Activated naive CD4-positive, alpha-beta T cell treated with anti-CD3 and anti-CD28 coated beads, Interleukin-2, amount 10 ng/mL, durations not matched to agents 7 days and 5 days (primary cell): ENCODE results near the gene JAG2.

Experiments used
- CTCF ChIA-PET: fragments of 350-600 bp; sonication (Branson Sonifier 250); formaldehyde crosslinking; loops from one replicate; lab custom pipeline; 2021; ENCODE audit warnings: antibody characterized with exemption; lab: Charles Lee
- DNase-seq: peaks from one replicate; pipeline ENCODE4 v3.0.0-alpha.2; 2020
- H3K27ac Mint-ChIP-seq: one replicate; pipeline ENCODE4 v1.8.0; 2021; ENCODE audit warnings: mild to moderate bottlenecking, moderate library complexity, mixed read lengths
- H3K27me3 Mint-ChIP-seq: one replicate; pipeline ENCODE4 v1.8.0; 2021; ENCODE audit warnings: mild to moderate bottlenecking, mixed read lengths
- H3K36me3 Mint-ChIP-seq: one replicate; pipeline ENCODE4 v1.8.0; 2021; ENCODE audit warnings: mixed read lengths
- H3K4me1 Mint-ChIP-seq: one replicate; pipeline ENCODE4 v1.8.0; 2021; ENCODE audit warnings: mixed read lengths
- H3K4me3 Mint-ChIP-seq: one replicate; pipeline ENCODE4 v1.8.0; 2021; ENCODE audit warnings: mild to moderate bottlenecking, moderate library complexity, mixed read lengths
- H3K9me3 Mint-ChIP-seq: one replicate; pipeline ENCODE4 v1.8.0; 2021; ENCODE audit warnings: mixed read lengths

Gene JAG2

GRCh38 chr14:105132921-105133654, 35.5 kb downstream of the JAG2 start:
- H3K27me3 Mint-ChIP-seq = peaks cover 22% of the 10 kb centered on the region
- CTCF ChIA-PET = no interaction called here
- no peaks in the 10 kb centered on the region for H3K36me3 Mint-ChIP-seq
- no peak for DNase-seq
- no peak overlapping the region for H3K4me3 Mint-ChIP-seq
- H3K4me1 Mint-ChIP-seq = no peaks in the 10 kb centered on the region
- no peak overlapping the region for H3K27ac Mint-ChIP-seq
- H3K9me3 Mint-ChIP-seq = peaks cover 4% of the 10 kb centered on the region

- Mint-ChIP-seq H3K4me1 (no peaks in the 10 kb centered on the region), H3K27me3 (peaks cover 24% of the 10 kb centered on the region), H3K4me3 (no peak overlapping the region), H3K27ac (no peak overlapping the region), H3K9me3 (peaks cover 4% of the 10 kb centered on the region), H3K36me3 (no peaks in the 10 kb centered on the region)
- CTCF ChIA-PET = interaction anchor here (0.9 kb wide), 1 partner anchor 40 kb away, joined by 3 read pairs; no protein-coding TSS in a partner anchor
- no peak for DNase-seq
These were observed 37.3 kb downstream of the JAG2 start for GRCh38 chr14:105131241-105131640.

- Mint-ChIP-seq H3K4me3 (no peak overlapping the region), H3K27ac (no peak overlapping the region), H3K9me3 (peaks cover 4% of the 10 kb centered on the region), H3K4me1 (peaks cover 4% of the 10 kb centered on the region), H3K36me3 (no peaks in the 10 kb centered on the region), H3K27me3 (peaks cover 32% of the 10 kb centered on the region)
- CTCF ChIA-PET = no interaction called here
- DNase-seq = no peak
These were observed 40.5 kb downstream of the JAG2 start for GRCh38 chr14:105128059-105128458.

GRCh38 chr14:105126981-105127329, 41.6 kb downstream of the JAG2 start:
- Mint-ChIP-seq H3K9me3 (peaks cover 5% of the 10 kb centered on the region), H3K27me3 (peaks cover 32% of the 10 kb centered on the region), H3K4me3 (no peak overlapping the region), H3K4me1 (peaks cover 4% of the 10 kb centered on the region), H3K36me3 (no peaks in the 10 kb centered on the region), H3K27ac (no peak overlapping the region)
- CTCF ChIA-PET = interaction anchor here (1.0 to 1.8 kb wide), 2 partner anchors 9 to 40 kb away, joined by 3 to 4 read pairs; no protein-coding TSS in a partner anchor
- DNase-seq = no peak

- H3K9me3 Mint-ChIP-seq = peaks cover 8% of the 10 kb centered on the region
- H3K27me3 Mint-ChIP-seq = peaks cover 37% of the 10 kb centered on the region
- H3K4me1 Mint-ChIP-seq = peaks cover 4% of the 10 kb centered on the region
- CTCF ChIA-PET = interaction anchor here (1.0 to 1.8 kb wide), 2 partner anchors 10 to 39 kb away, joined by 3 to 4 read pairs; no protein-coding TSS in a partner anchor
- H3K4me3 Mint-ChIP-seq = no peak overlapping the region
- DNase-seq = no peak
- no peaks in the 10 kb centered on the region for H3K36me3 Mint-ChIP-seq
- no peak overlapping the region for H3K27ac Mint-ChIP-seq
These were observed 42.2 kb downstream of the JAG2 start for GRCh38 chr14:105126126-105126980.

GRCh38 chr14:105124823-105125222, 43.8 kb downstream of the JAG2 start:
- H3K4me3 Mint-ChIP-seq = no peak overlapping the region
- H3K9me3 Mint-ChIP-seq = peaks cover 16% of the 10 kb centered on the region
- DNase-seq = no peak
- H3K27me3 Mint-ChIP-seq = peaks cover 49% of the 10 kb centered on the region
- H3K36me3 Mint-ChIP-seq = no peaks in the 10 kb centered on the region
- CTCF ChIA-PET = no interaction called here
- no peak overlapping the region for H3K27ac Mint-ChIP-seq
- peaks cover 4% of the 10 kb centered on the region for H3K4me1 Mint-ChIP-seq

- Mint-ChIP-seq H3K27ac (no peak overlapping the region), H3K9me3 (peaks cover 16% of the 10 kb centered on the region), H3K27me3 (peaks cover 56% of the 10 kb centered on the region), H3K4me3 (no peak overlapping the region), H3K4me1 (peaks cover 4% of the 10 kb centered on the region), H3K36me3 (no peaks in the 10 kb centered on the region)
- DNase-seq = no peak
- CTCF ChIA-PET = no interaction called here
These were observed 44.4 kb downstream of the JAG2 start for GRCh38 chr14:105123981-105124765.

- H3K9me3 Mint-ChIP-seq = peaks cover 16% of the 10 kb centered on the region
- CTCF ChIA-PET = no interaction called here
- peaks cover 65% of the 10 kb centered on the region for H3K27me3 Mint-ChIP-seq
- H3K27ac Mint-ChIP-seq = no peak overlapping the region
- H3K4me3 Mint-ChIP-seq = no peak overlapping the region
- no peaks in the 10 kb centered on the region for H3K36me3 Mint-ChIP-seq
- peaks cover 4% of the 10 kb centered on the region for H3K4me1 Mint-ChIP-seq
- no peak for DNase-seq
These were observed 45.4 kb downstream of the JAG2 start for GRCh38 chr14:105123064-105123665.

- no peak for DNase-seq
- Mint-ChIP-seq H3K27ac (no peak overlapping the region), H3K9me3 (peaks cover 16% of the 10 kb centered on the region), H3K36me3 (no peaks in the 10 kb centered on the region), H3K4me1 (peaks cover 4% of the 10 kb centered on the region), H3K27me3 (peaks cover 75% of the 10 kb centered on the region), H3K4me3 (no peak overlapping the region)
- CTCF ChIA-PET = no interaction called here
These were observed 48.5 kb downstream of the JAG2 start for GRCh38 chr14:105120056-105120455.

- no peak for DNase-seq
- H3K27me3 Mint-ChIP-seq = peaks cover 70% of the 10 kb centered on the region
- no peaks in the 10 kb centered on the region for H3K36me3 Mint-ChIP-seq
- peaks cover 16% of the 10 kb centered on the region for H3K9me3 Mint-ChIP-seq
- no peak overlapping the region for H3K4me3 Mint-ChIP-seq
- CTCF ChIA-PET = no interaction called here
- no peak overlapping the region for H3K27ac Mint-ChIP-seq
- H3K4me1 Mint-ChIP-seq = peaks cover 3% of the 10 kb centered on the region
These were observed 49.1 kb downstream of the JAG2 start for GRCh38 chr14:105119408-105120025.

GRCh38 chr14:105118646-105119407, 49.7 kb downstream of the JAG2 start:
- Mint-ChIP-seq H3K4me3 (no peak overlapping the region), H3K27ac (no peak overlapping the region), H3K36me3 (no peaks in the 10 kb centered on the region), H3K4me1 (no peaks in the 10 kb centered on the region), H3K9me3 (peaks cover 16% of the 10 kb centered on the region), H3K27me3 (peaks cover 63% of the 10 kb centered on the region)
- DNase-seq = no peak
- CTCF ChIA-PET = no interaction called here

GRCh38 chr14:105117710-105118385, 50.7 kb downstream of the JAG2 start:
- peaks cover 16% of the 10 kb centered on the region for H3K9me3 Mint-ChIP-seq
- peaks cover 62% of the 10 kb centered on the region for H3K27me3 Mint-ChIP-seq
- H3K4me1 Mint-ChIP-seq = no peaks in the 10 kb centered on the region
- H3K4me3 Mint-ChIP-seq = no peak overlapping the region
- H3K36me3 Mint-ChIP-seq = no peaks in the 10 kb centered on the region
- no peak overlapping the region for H3K27ac Mint-ChIP-seq
- no peak for DNase-seq
- CTCF ChIA-PET = no interaction called here
